H1 (cell line): ENCODE results near the gene TMEM108. TPM values are rescaled to one million over a fixed set of nuclear protein-coding genes. Genes with fewer than 3 reads are reported as not detected.

ENCODE experiments used
- CBX8 ChIP-seq: fragments of 300-800, 300-1000 bp; sonication (generic); IDR thresholded peaks from 2 replicates; pipeline ENCODE4 v1.7.1; 2016; ENCODE audit warnings: low read depth, low read length, borderline replicate concordance
- CHD7 ChIP-seq: fragments of 300-600 bp; sonication (generic); IDR thresholded peaks from 2 replicates; pipeline ENCODE4 v1.7.1; 2012; ENCODE audit warnings: low read length, moderate library complexity, mild to moderate bottlenecking, inconsistent platforms; ENCODE audit not compliant: insufficient replicate concordance
- POU5F1 ChIP-seq: IDR thresholded peaks from 2 replicates; pipeline ENCODE4 v1.6.1; 2011; ENCODE audit warnings: low read depth, mild to moderate bottlenecking, low read length, moderate library complexity
- polyA plus RNA-seq, 7 experiments: library from polyadenylated mRNA; depleted of rRNA in 3 of 7; stranded (reverse) in 5 of 7; unstranded in 2 of 7; fragments of >200 nt in 5 of 7; fragments of 200-250 nt in 2 of 7; gene quantifications; 1 replicate in 5 of 7; 2 replicates in 1 of 7; 4 replicates in 1 of 7; pipeline versions ENCODE4 v1.2.1 to v1.2.3, GENCODE V29; 2011 to 2013; ENCODE audit warnings: missing spikeins in 2 of 7, mixed read lengths in 2 of 7
- total RNA-seq: library from RNA; stranded (reverse); fragmentation: NEBNext Ultra II Directional; extraction: Animal tissue kit (Norgen Biotek cat#: 25700); gene quantifications from 2 replicates; pipeline ENCODE4 v1.2.1, GENCODE V29; 2021

TMEM108 gene
- total and polyA plus RNA-seq, 2 of the 8 experiments (the other 6 are each of a cell fraction or from before 2014, with no cell fraction given): 14.3 to 16.2 TPM

GRCh38 chr3:133268726-133269134, 230.5 kb downstream of the TMEM108 start (continued):
- TF ChIP-seq CHD7 (no peak), POU5F1 (no peak), CBX8 (no peak)
- TF ChIP-seq, all 59 proteins: peak for 0
